ENCODE data around the gene SEC14L2.

DNA sequence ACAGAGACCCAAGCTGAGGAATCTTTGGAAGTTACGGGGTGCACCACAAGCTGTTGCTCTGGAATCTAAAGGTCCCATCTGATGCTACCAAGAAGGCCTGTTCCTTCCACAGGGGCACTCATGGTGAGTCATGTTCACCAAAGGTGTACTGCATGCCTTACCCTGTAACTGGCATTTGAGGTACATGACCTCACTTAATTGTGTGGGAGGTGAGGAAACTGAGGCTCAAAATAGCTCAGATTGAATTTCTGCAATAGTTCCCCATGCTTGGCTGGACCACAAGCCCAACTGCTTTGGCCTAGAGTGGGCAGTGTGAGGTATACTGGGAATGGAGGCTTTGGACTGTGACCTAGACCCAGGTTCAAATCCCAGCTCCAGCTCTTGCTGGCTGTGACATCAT is 37.0 kb downstream of the SEC14L2 start:
- TF ChIP-seq, protein P1, sequence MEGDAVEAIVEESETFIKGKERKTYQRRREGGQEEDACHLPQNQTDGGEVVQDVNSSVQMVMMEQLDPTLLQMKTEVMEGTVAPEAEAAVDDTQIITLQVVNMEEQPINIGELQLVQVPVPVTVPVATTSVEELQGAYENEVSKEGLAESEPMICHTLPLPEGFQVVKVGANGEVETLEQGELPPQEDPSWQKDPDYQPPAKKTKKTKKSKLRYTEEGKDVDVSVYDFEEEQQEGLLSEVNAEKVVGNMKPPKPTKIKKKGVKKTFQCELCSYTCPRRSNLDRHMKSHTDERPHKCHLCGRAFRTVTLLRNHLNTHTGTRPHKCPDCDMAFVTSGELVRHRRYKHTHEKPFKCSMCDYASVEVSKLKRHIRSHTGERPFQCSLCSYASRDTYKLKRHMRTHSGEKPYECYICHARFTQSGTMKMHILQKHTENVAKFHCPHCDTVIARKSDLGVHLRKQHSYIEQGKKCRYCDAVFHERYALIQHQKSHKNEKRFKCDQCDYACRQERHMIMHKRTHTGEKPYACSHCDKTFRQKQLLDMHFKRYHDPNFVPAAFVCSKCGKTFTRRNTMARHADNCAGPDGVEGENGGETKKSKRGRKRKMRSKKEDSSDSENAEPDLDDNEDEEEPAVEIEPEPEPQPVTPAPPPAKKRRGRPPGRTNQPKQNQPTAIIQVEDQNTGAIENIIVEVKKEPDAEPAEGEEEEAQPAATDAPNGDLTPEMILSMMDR (IDR thresholded peaks at IDR 0.05), result no peak
- TF ChIP-seq EZH2 (IDR thresholded peaks at IDR 0.05; ENCODE audit: borderline replicate concordance, insufficient read depth, low read depth, low read length, poor library complexity, severe bottlenecking), result no peak
